PC-9 (cell line): ENCODE results near the gene CCDC30.

Experiments
- EZH2 ChIP-seq: fragments of 200-600 bp; sonication (generic); IDR thresholded peaks from 2 replicates; pipeline ENCODE4 v1.8.0; 2017; ENCODE audit warnings: antibody characterized with exemption, low read depth
- TF ChIP-seq, protein P1 (sequence below): fragments of 200-600 bp; sonication (generic); conservative IDR thresholded peaks from 2 replicates; pipeline ENCODE4 v1.6.1; 2017; ENCODE audit warnings: mixed run types, antibody characterized with exemption, mild to moderate bottlenecking, moderate library complexity

DNA sequence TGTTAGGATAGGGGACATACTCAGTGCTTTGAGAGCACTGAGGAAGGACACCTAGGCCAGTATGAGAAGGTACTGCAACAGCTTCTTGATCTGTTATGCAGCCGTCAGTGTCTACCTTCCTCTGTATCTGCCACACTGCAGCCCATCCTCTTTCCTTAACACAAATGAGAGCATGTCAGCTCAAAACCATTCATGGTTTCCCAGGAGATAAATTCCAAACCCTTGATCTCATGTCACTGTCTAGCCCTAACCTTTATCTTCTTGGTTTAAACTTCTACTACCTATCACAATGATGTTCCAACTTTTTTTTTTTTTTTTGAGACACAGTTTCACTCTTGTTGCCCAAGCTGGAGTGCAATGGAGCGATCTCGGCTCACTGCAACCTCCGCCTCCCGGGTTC lies 8.7 kb upstream of the CCDC30 start:
- TF ChIP-seq EZH2 = no peak
- TF ChIP-seq, protein P1, sequence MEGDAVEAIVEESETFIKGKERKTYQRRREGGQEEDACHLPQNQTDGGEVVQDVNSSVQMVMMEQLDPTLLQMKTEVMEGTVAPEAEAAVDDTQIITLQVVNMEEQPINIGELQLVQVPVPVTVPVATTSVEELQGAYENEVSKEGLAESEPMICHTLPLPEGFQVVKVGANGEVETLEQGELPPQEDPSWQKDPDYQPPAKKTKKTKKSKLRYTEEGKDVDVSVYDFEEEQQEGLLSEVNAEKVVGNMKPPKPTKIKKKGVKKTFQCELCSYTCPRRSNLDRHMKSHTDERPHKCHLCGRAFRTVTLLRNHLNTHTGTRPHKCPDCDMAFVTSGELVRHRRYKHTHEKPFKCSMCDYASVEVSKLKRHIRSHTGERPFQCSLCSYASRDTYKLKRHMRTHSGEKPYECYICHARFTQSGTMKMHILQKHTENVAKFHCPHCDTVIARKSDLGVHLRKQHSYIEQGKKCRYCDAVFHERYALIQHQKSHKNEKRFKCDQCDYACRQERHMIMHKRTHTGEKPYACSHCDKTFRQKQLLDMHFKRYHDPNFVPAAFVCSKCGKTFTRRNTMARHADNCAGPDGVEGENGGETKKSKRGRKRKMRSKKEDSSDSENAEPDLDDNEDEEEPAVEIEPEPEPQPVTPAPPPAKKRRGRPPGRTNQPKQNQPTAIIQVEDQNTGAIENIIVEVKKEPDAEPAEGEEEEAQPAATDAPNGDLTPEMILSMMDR = no peak
